ENCODE data around the gene ZBED5.

DNA sequence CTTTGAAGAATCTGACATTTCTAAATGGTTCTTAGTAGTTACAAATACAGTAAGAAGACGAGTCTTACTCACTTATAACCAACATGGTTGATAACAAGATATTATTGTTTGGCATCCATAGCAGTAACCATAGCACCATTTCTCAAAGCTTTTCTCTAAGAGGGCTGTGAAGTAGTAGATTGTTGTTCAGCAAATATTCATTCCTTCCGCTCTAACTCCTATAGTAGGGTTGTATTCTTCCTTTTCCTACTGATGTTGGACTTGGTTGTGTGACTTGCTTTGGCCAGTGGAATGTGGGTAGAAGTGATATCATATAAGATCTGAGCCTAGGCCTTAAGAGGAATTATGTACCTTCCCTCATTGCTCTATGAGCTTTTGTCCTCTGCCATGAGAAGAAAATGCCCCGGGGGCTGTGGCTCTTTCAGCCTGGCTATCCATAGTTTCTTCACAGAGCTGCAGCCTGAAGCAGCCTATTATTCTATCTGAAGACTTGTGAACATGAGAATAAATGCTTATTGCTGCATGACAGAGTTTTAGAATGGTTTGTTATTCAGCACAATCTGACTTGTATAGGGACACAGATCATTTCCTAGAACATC is 28.9 kb upstream of the ZBED5 start:
- TF ChIP-seq, protein P1, sequence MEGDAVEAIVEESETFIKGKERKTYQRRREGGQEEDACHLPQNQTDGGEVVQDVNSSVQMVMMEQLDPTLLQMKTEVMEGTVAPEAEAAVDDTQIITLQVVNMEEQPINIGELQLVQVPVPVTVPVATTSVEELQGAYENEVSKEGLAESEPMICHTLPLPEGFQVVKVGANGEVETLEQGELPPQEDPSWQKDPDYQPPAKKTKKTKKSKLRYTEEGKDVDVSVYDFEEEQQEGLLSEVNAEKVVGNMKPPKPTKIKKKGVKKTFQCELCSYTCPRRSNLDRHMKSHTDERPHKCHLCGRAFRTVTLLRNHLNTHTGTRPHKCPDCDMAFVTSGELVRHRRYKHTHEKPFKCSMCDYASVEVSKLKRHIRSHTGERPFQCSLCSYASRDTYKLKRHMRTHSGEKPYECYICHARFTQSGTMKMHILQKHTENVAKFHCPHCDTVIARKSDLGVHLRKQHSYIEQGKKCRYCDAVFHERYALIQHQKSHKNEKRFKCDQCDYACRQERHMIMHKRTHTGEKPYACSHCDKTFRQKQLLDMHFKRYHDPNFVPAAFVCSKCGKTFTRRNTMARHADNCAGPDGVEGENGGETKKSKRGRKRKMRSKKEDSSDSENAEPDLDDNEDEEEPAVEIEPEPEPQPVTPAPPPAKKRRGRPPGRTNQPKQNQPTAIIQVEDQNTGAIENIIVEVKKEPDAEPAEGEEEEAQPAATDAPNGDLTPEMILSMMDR (IDR thresholded peaks at IDR 0.05) = no peak
- TF ChIP-seq ZFX (IDR thresholded peaks at IDR 0.05; ENCODE audit: borderline replicate concordance) = no peak

Data from 22Rv1 (cell line).